Measurements from ENCODE around the gene FOXO1.

DNA sequence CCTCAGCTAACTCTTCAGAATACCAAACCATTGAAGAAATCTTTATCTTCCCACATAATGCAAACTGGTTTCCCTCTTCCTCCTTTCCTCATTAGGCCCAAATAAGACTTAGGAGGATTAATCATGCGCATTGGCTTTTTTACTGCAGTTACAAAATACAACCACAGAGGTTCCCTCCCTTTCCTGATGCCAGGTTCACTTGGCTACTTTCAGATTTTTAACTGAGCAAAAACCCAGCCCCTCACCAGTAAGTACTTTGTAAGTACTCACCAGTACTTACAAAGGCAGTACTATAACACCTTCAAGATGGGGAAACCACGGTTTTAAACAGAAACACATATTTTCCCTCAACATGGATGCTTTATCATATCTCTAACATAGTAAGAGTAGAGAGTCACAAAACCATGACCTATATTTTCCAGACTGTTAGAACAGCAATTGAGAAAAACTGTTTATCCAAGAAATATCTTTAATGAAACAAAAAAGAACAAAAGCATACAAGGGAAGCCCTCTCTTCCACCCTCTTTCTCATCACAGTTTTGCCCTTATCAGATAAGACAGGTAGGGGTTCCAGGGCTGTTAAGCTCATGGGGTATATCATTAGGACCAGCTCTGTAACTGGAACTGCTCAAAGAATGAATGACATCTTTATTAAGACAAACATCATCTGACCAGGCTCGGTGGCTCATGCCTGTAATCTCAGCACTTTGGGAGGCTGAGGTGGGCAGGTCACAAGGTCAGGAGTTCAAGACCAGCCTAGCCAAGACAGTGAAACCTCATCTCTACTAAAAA, 12.7 kb downstream of the FOXO1 start:
- TF ChIP-seq, protein P1, sequence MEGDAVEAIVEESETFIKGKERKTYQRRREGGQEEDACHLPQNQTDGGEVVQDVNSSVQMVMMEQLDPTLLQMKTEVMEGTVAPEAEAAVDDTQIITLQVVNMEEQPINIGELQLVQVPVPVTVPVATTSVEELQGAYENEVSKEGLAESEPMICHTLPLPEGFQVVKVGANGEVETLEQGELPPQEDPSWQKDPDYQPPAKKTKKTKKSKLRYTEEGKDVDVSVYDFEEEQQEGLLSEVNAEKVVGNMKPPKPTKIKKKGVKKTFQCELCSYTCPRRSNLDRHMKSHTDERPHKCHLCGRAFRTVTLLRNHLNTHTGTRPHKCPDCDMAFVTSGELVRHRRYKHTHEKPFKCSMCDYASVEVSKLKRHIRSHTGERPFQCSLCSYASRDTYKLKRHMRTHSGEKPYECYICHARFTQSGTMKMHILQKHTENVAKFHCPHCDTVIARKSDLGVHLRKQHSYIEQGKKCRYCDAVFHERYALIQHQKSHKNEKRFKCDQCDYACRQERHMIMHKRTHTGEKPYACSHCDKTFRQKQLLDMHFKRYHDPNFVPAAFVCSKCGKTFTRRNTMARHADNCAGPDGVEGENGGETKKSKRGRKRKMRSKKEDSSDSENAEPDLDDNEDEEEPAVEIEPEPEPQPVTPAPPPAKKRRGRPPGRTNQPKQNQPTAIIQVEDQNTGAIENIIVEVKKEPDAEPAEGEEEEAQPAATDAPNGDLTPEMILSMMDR (IDR thresholded peaks at IDR 0.05) = no peak
- no peak for TF ChIP-seq POLR2A (IDR thresholded peaks at IDR 0.05)
